Islet of Langerhans (tissue), 1 donor: ENCODE data around the gene ERAP2.
"Not testable (repeated sequence)": the region's sequence is repeated elsewhere in the genome, so short reads cannot be mapped to it uniquely, and the experiment has no call there.

Experiments
- FAIRE-seq: peaks from one replicate; lab custom pipeline; 2011; peaks lifted over from hg19 to GRCh38; lab: Jason Lieb, UNC

ERAP2 gene

GRCh38 chr5:96863949-96864584, 12.2 kb upstream of the ERAP2 start:
- no peak for FAIRE-seq

DNA sequence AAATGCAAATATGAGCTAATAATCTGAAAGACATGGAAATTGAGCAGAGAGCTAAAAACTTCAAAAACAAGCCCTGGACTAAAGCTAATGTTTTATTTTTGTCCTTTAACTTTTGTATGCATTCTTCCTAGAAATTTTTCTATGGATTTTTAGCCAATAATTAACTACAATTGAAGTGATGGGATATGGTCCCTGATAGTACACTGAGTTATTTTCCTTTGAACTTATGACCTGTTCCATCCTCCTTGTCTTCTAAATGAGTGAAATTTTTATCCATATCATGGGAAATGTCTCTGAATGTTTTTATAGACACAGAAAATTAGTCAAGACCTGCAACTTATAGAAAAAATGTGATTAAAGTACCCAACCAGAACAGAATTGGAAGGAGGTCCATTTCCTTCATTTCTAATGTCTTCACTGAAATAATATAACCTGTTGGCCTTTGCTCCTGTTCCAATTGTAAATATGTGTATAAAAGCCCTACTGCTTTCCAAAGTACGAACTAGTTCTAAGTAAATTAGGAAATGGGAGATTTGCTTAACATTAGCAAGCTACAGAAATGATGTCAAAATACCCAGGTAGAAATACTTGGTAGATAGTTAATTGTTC, 11.3 kb upstream of the ERAP2 start:
- FAIRE-seq: peak; percentile 9

DNA sequence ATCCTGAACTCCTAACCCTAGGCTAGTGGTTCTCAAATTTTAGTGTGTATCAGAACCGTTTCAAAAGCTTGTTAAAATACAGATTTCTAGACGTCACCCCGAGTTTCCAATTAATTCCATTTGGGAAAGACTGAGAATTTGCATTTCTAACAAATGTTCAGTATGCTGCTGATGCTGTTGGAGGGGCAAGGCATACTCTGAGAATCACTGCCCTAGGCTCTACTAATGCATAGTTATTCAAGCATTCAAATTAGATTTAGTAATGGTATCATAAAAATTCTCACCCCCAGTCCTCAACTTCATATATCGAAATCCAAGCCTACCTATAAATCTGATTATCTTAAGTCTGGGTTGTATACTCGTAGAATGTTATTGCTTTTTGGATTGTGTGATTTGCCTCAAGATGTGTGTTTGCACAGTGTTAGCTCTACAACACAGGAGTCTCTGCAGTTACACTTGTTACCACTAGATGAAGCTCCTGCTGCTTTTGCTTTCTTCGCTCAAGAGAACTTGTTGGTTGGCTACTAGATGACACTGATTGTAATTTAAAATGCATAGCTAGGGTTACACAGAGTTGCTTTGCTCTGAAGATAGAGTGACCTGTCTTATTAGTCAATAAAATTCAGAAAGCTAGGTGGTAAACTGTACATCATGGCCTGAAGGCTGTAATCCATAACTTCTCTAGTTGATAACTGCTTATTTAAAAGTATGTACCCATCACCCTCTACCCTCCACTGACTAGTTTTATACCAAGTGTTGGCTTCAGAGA, 7.5 kb upstream of the ERAP2 start:
- peak; percentile 76 for FAIRE-seq

DNA sequence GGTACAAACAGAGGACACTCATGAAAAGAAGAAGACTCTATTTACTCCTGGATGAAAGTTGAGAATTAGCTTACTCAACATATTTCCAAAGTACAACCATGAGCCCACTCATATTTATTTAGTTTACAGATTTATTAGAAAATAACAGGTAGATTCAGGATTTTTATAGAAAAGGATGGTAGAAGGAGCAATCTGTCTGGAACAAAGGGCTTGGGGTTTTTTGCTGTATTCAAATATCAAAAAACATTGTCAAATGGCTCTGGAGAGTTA, 7.0 kb upstream of the ERAP2 start:
- no peak for FAIRE-seq

DNA sequence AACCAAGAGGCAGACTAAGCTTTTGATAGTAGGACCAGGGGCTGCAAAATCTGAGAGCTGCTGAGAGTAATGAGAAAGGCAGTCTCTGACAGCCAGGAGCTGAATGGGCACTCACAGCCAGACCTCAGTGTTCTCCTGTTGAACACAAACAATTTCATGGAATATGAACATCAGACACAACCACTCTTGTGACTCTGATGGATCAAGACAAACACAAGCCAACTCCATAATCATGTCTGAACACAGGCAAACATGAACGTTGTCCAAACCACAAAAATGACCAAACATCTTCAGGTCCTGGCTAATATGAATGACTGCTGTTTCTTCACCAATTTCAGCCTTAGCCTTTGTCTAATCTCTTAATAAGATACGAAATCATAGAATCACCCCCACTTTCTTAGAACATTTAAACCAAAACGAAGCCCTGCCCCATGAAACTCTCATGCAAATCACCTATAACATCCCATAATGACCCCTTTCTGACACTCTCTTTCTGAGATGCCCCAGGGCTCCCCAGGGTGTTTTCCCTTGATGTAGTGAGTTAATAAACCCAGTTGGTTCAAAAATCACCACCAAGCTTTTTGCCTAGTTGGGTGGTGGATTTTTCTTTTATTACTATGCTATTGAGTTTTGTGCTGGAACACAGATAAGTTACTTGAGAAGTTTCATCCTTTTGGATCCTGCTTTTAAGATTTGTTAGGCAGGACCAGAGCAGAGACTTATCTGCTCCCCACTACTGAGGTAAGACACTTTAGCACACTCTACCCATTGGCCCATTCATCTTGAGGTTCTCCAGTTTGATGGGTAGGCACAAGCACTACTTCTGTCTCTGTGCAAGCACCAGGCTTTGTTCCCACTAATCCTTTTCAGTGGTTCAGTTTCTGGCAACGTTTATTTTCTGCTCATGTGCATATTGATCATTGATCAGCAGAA, 5.9 kb upstream of the ERAP2 start:
- no peak for FAIRE-seq

DNA sequence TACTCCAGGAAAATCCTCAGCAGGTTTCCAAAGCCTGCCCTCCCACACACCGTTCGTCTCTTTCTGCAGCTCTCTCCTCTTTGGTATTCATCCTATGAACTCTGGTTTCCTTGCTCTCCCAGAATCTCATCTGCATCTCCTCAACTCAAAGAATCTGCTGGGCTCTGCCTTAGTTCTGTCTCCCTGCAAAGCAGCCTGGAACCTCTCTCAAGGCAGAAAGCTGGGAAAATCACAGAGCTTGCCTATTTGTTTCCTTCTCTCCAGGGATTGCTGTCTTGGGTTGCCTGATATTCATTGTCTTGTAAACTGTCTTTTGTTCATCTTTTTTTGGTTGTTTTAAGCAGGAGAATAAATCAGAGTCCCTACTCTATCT, 5.3 kb upstream of the ERAP2 start:
- no peak for FAIRE-seq

GRCh38 chr5:96871686-96872085, 4.6 kb upstream of the ERAP2 start:
- no peak for FAIRE-seq

DNA sequence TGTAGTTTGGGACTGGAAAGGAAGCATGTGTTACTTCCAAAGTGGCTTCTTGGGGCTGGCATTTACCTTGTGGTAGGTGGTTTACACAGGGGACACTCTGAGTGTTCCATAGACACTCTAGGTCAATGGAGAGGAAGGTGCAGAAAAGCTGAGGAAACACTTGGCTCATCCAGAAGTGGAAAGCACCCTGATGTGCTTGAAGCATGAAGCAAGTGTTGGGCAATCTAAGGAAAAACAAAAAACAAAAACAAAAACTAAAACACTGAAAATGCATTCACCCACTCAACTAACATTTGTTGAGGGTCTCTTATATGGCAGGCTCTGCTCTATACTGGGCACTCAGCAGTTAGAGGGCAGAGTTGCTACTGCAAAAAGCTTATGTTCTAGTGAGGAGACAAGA, 2.9 kb upstream of the ERAP2 start:
- FAIRE-seq: no peak

GRCh38 chr5:96874631-96875030, 1.7 kb upstream of the ERAP2 start:
- FAIRE-seq: no peak

- no peak for FAIRE-seq
These were observed 459 bp upstream of the ERAP2 start for GRCh38 chr5:96875791-96876291.

GRCh38 chr5:96876977-96877469, 723 bp downstream of the ERAP2 start:
- not testable (repeated sequence) for FAIRE-seq

DNA sequence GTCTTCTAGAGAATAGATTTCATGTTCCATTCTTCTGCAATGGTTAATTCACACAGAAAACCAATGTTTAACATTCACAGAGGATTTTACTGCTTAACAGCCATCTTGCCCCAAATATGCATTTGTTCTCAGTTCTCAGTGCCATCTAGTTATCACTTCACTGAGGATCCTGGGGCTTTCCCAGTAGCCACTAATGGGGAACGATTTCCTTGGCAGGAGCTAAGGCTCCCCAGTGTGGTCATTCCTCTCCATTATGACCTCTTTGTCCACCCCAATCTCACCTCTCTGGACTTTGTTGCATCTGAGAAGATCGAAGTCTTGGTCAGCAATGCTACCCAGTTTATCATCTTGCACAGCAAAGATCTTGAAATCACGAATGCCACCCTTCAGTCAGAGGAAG, 3.4 kb downstream of the ERAP2 start:
- no peak for FAIRE-seq

DNA sequence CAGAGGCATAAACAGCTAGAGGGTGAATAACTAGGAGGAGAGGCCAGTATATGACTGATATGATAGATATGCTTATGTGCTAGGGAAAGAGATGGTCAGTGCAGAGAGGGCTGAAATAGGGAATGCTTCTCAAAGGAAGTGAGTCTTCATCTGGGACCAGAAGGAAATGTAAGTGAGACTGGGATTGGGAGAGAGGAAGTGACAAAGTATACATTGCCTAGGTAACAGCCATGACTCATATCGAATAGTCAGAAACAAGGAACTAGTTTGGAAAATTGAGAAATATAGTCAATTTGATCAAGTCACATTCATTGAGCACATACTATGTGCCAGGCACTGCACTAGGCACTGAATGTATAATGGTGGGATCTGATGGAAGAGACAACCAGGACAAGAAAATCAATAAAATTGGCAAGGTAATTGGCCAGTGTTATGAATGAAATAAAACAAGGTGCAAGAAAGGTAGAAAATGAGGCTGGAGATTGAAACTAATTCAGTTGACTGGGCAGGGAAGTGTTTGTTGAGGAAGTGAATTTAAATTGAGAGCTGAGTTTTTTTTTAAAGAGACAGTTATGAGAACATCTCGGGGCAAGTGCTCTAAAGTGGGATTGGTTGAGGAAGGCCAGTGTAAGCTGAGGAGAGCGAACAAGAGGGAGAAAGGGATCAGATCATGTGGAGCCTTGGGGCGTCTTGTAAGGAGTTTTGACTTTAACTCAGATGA, 4.3 kb downstream of the ERAP2 start:
- FAIRE-seq: no peak

GRCh38 chr5:96881511-96882115, 5.3 kb downstream of the ERAP2 start:
- no peak for FAIRE-seq

- no peak for FAIRE-seq
These were observed 7.6 kb downstream of the ERAP2 start for GRCh38 chr5:96883871-96884270.

GRCh38 chr5:96884995-96885394, 8.7 kb downstream of the ERAP2 start:
- no peak for FAIRE-seq

DNA sequence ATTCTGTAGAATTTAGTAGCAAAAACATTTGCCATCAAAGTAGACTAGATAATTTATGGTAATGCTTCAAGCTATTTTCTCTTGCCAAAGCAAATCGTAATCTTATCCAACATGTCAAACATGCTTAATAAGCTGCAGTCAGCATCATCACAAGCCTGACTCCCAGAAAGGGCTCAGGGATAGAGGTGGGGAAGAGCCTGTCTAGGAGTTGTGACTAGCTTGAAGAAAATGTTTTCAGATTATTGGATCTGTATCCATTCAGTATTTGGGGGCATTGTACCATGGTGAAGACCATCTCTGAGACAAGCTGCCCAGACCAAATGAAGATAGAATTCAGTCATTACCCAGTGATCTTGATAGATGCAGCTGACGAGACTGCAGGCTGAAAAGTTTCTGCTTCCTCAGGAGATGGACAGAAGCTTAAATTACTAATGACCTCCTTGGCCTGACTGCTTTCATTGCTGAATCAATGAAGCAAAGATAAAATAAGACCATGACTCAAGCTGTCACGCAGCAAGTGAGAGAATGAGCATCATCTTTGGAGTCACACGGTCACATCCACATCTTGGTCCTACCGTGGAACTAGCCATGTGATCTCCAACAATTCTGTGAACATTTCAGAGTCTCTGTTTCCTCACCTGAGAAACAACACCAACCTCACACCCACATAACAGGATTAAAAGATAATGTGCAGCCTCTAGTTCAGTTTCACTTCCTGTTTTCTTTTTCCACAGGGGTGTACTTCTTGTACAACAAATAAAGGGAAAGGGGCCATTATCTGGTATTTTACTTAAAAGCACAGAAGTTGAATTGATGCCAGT, 9.4 kb downstream of the ERAP2 start:
- FAIRE-seq: no peak

DNA sequence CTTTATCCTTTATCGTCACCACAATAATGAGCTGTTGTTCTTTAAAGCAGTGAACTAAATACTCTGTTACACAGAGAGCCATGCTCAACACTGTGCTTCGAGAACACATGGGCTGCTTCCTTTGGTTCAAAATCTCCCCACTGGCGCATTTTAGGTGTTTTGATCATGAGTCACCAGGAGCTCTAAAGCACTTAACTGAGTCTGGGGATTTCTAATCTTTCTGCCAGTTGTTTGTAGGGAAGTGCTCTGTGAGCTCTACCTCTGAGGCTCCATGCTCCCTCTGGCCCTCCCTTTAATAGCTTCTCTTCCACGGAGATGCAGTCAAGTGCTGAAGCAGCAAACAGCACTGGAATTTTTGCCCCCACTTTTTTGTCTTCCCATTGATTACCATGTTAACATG, 17.0 kb downstream of the ERAP2 start:
- FAIRE-seq: no peak

- no peak for FAIRE-seq
These were observed 20.0 kb downstream of the ERAP2 start for GRCh38 chr5:96896276-96896675.

DNA sequence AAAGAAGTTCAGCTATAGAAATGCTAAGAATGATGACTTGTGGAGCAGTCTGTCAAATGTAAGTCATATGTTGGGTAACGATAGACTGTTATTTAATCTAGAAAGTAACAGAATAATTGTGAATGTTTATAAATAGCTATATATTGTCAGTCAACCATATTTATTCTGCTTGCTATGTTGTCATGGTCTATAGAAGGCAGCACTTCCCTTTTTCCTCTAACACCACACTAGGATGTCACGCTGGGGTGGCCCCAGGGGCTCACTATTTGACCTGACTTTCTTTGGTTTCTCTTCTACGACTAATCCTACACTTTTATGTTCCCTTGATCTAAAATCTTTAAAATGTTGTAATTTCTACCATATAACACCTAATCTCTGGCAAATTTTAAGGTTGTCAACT, 20.5 kb downstream of the ERAP2 start:
- no peak for FAIRE-seq

- no peak for FAIRE-seq
These were observed 25.1 kb downstream of the ERAP2 start for GRCh38 chr5:96901384-96901783.
